GM19023 (cell line): ENCODE measurements around the gene HMX1.

Source experiments
- ATAC-seq: cut with Tn5 transposase; IDR thresholded peaks from one replicate; pipeline ENCODE4 v1.9.1; 2021; ENCODE audit warnings: mild to moderate bottlenecking, moderate library complexity; ENCODE audit not compliant: unreplicated experiment

Gene HMX1

GRCh38 chr4:8910100-8910821 lies 38.6 kb upstream of the HMX1 start:
- no peak for ATAC-seq

DNA sequence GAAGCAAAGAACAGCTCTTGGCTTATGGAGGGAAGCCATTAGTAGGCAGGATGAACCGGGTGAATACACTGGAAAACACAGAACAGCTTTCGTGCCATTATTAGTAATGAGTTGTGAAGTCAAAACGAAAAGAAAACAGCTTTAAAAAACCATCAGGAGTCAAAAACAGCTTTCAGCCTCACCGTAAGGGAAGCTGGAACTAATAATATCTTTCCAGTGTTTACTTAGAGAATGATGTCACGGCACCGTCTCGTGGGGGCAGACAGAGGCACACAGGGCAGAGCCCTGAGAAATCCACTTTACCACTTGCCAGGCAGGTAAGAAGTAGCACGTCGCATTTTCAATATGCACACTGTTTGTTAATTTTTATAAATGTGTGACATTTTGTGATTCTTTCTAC lies 37.9 kb upstream of the HMX1 start:
- ATAC-seq = no peak

- no peak for ATAC-seq
Observed at GRCh38 chr4:8908206-8908893, 36.7 kb upstream of the HMX1 start.

GRCh38 chr4:8907596-8908205 lies 36.1 kb upstream of the HMX1 start:
- ATAC-seq = no peak

- ATAC-seq = no peak
Observed at GRCh38 chr4:8906991-8907595, 35.5 kb upstream of the HMX1 start.

DNA sequence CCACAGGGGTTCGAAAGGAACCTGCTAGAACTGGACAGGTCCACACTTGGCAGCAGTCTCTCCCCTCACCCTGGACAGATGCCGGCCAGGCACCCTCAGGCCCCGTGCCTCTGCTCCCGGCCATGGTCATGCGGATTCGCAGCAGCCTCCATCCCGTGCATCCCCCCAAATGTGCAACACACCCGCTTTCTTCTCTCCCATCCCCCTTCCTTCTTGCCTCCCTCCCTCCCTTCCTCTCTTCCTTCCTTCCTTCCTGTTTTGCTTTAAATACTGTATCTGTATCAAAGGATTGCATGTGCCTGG lies 35.0 kb upstream of the HMX1 start:
- no peak for ATAC-seq

GRCh38 chr4:8905773-8906667 lies 34.4 kb upstream of the HMX1 start:
- no peak for ATAC-seq

DNA sequence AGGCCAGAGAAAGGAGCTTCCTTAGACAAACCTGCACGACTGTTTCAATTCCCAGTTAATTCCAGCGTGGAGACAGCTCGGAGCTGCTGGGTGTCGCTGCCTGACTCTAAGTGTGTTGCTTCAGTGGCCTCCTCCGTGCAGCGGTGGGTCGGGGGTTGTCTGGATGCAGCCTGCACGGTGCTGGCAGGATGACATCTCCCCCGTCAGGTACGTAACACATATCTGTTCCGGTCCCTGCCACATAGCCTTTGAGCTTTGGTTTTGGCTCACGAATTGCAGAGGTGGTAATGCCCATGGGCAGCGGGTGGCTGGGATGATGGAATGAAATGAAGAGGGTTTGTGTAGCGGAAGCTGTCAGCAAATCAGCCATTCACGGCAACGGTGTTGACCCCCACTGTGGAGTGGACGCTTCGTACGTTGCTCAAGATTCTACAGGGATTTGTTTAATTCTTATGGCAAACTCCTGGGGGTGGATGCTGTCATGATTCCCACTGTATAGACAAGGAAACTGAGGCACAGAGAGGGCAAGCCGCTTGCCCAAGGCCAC lies 33.7 kb upstream of the HMX1 start:
- no peak for ATAC-seq

GRCh38 chr4:8904666-8905065 lies 33.0 kb upstream of the HMX1 start:
- no peak for ATAC-seq

- no peak for ATAC-seq
Observed at GRCh38 chr4:8904041-8904501, 32.4 kb upstream of the HMX1 start.

DNA sequence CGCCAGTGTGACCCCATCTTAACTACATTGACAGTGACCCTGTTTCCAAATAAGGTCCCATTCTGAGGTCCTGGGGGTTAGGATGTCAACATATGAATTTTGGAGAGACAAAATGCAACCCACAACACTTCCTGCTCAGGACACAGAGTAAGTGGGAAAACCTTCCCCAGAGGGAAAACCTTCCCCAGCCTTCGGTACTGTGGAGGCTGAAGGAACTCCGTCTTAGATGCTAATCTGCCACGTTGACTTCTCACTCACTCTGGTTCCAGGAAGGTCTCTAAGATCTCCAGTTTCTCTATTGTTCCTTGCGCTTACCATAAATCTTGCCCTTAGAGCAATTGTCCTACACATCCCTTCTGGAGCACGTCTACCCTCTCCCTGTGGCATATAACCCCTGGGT lies 29.7 kb upstream of the HMX1 start:
- ATAC-seq = no peak

DNA sequence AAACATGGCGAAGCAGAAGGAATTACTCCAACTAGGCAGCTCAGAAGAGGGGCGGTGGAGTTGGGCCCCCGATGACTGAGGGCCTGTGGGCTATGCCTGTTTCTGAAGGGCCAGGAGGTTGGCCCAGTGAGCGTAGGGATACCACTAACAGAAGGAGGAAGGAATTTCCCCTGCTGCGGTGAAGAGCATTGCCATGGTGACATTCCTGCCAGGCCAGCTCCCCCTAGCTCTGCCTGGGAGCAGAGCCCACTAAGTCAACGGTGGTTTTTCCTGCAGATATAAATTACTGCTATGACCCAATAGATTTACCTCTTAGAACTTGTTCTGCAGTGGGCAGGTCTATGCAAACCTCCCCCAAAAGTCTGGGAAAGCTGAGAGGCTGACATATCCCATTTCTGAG lies 28.9 kb upstream of the HMX1 start:
- ATAC-seq = no peak

DNA sequence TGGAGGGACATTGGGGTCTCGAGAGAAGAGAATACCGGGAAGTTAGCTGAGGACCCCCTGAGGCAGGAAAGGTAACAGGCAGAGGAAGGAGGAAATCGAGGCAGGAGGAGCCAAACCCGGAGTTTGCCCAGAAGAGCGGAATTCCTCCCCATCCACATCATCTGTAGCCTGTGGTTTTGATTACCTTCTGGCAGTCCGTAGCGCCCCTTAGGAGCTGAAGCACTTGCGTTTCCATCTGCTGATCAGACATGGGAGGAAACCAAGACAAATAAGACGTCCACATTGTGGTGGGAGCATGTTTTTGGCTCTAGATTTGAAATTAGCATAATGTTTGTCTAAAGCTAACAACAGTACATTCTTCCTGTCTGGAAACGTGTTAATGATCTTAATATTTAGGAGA lies 26.8 kb upstream of the HMX1 start:
- no peak for ATAC-seq

GRCh38 chr4:8897251-8898167 lies 25.9 kb upstream of the HMX1 start:
- ATAC-seq = no peak

GRCh38 chr4:8896506-8896905 lies 24.9 kb upstream of the HMX1 start:
- ATAC-seq = no peak

GRCh38 chr4:8896071-8896470 lies 24.4 kb upstream of the HMX1 start:
- no peak for ATAC-seq

GRCh38 chr4:8895295-8895694 lies 23.7 kb upstream of the HMX1 start:
- no peak for ATAC-seq

- ATAC-seq = no peak
Observed at GRCh38 chr4:8894424-8894816, 22.8 kb upstream of the HMX1 start.

DNA sequence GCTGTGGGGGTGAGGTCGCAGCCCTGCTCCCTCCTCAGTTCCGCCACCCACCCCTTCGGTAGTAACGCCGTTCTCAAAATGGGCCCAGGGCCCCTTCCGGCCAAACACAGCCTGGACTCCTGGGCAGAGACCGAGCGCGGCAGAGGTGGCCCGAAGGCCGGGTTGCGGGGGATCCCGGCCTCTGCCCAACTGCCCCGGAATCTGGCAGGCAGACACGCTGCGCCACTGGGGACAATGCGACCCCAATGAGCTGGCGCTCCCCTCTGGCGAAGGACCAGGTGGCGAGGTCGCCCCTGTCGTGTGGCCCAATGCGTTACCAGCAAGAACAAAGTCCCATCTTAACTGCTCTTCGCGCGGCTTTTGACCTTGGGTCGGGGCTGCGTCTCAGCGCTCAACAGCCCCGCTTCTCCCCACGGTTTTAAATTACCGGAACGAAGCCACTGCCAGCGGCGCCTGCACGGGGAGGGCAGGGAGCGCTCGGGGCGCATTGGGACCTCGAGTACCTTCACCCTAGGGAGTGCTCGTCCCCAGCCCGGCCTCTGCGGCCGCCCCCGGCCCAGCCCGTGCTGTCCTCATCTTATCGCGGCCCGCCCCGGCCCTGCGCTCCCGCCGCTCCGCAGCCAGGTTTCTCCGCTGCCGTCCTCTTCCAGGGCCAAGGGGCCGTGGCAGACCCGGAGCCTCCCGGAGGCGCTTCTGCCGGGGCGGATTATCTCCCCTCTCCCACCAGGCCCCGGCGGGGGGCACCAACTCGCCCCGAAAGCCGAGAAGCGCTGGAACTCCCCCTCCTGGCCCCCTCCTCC lies 22.2 kb upstream of the HMX1 start:
- no peak for ATAC-seq
